OCI-LY3 (cell line): ENCODE results near the gene NPHP3.

Source experiments
- EZH2phosphoT487 ChIP-seq: fragments of 200-600 bp; shearing (Covaris generic); IDR thresholded peaks from 2 replicates; pipeline ENCODE4 v1.6.1; 2018; ENCODE audit warnings: antibody characterized with exemption, mixed run types, low read depth
- TF ChIP-seq, protein P1 (sequence below): fragments of 200-600, 300-600 bp; sonication (generic); IDR thresholded peaks from 2 replicates; pipeline ENCODE4 v1.5.1; 2014; ENCODE audit warnings: antibody characterized with exemption, low read length, low read depth

DNA sequence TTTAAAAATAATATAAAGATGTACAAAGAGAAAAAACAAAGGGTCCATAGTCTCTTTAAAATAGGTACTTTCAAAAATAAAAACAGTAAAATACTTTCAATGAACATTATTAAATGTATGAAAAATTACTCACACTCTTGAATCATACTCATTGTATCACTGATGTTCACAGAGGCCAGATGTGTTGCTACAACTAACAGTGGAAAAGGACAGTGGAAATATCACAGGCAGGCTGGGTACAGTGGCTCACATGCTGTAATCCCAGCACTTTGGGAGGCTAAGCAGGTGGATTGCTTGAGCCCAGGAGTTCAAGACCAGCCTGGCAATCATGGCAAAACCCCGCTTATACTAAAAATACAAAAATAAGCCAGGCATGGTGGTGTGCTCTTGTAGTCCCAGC, 26.8 kb downstream of the NPHP3 start:
- TF ChIP-seq, protein P1, sequence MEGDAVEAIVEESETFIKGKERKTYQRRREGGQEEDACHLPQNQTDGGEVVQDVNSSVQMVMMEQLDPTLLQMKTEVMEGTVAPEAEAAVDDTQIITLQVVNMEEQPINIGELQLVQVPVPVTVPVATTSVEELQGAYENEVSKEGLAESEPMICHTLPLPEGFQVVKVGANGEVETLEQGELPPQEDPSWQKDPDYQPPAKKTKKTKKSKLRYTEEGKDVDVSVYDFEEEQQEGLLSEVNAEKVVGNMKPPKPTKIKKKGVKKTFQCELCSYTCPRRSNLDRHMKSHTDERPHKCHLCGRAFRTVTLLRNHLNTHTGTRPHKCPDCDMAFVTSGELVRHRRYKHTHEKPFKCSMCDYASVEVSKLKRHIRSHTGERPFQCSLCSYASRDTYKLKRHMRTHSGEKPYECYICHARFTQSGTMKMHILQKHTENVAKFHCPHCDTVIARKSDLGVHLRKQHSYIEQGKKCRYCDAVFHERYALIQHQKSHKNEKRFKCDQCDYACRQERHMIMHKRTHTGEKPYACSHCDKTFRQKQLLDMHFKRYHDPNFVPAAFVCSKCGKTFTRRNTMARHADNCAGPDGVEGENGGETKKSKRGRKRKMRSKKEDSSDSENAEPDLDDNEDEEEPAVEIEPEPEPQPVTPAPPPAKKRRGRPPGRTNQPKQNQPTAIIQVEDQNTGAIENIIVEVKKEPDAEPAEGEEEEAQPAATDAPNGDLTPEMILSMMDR, result no peak
- TF ChIP-seq EZH2phosphoT487, result no peak
